ENCODE measurements around the gene LHFPL2. TPM values are rescaled to one million over a fixed set of nuclear protein-coding genes. Genes with fewer than 3 reads are reported as not detected.

The LHFPL2 gene
- total and polyA plus RNA-seq, 2 experiments from 2014 or later: 10.6 to 50.8 TPM

- Histone ChIP-seq H3K79me2 (replicated peaks; ENCODE audit: insufficient read depth) (peaks cover 88% of the 10 kb centered on the region), H3K4me1 (ENCODE audit: insufficient read depth) (peaks cover 21% of the 10 kb centered on the region; the same call in 1 of the 2 replicates), H2AFZ (no peak overlapping the region), H4K20me1 (replicated peaks; ENCODE audit: insufficient read depth) (peaks cover 24% of the 10 kb centered on the region), H3F3A (replicated peaks; ENCODE audit: low read depth) (no peaks in the 10 kb centered on the region), H3K4me3 (no peak overlapping the region), H3K9me2 (ENCODE audit: insufficient read depth) (no peaks in the 10 kb centered on the region), H3K4me2 (0 out of 2 replicates have a peak overlapping the region, but pooled peaks have one; percentile 31), H3K36me3 (ENCODE audit: insufficient read depth) (no peaks in the 10 kb centered on the region), H3K27ac (ENCODE audit: low read depth) (0 out of 2 replicates have a peak overlapping the region, but pooled peaks have one; percentile 9), H3K27me3 (ENCODE audit: insufficient read depth) (no peaks in the 10 kb centered on the region)
- Mint-ChIP-seq H3K9me3 (no peaks in the 10 kb centered on the region), H3K4me3 (no peak overlapping the region), H3K36me3 (ENCODE audit: low read depth) (peaks cover 26% of the 10 kb centered on the region; the same call in 2 of the 3 replicates), H3K4me1 (peaks cover 30% of the 10 kb centered on the region), H3K27ac (peak overlapping the region; percentile 80), H3K27me3 (ENCODE audit: insufficient read depth, low read depth, poor library complexity) (peaks cover 3% of the 10 kb centered on the region)
- DNase-seq (ENCODE audit: low spot score): no peak
- TF ChIP-seq CREB1 (CRISPR knock-in tag; IDR thresholded peaks at IDR 0.05; ENCODE audit: low read depth) (no peak), ZNF114 (CRISPR knock-in tag; IDR thresholded peaks at IDR 0.05) (no peak), ZNF462 (CRISPR knock-in tag; IDR thresholded peaks at IDR 0.05) (no peak), EZH2 (IDR thresholded peaks at IDR 0.05; ENCODE audit: low read depth, unreplicated experiment) (no peak)
- ATAC-seq: no peak
These were observed 37.9 kb downstream of the LHFPL2 start for GRCh38 chr5:78610636-78611035.

GRCh38 chr5:78610163-78610583 lies 38.4 kb downstream of the LHFPL2 start:
- peaks cover 21% of the 10 kb centered on the region; the same call in 1 of the 2 replicates for H3K4me1 ChIP-seq (ENCODE audit: insufficient read depth)
- H2AFZ ChIP-seq: no peak overlapping the region
- Mint-ChIP-seq H3K27ac (peak overlapping the region; percentile 59), H3K27me3 (ENCODE audit: insufficient read depth, low read depth, poor library complexity) (peaks cover 3% of the 10 kb centered on the region), H3K36me3 (ENCODE audit: low read depth) (peaks cover 25% of the 10 kb centered on the region; the same call in 2 of the 3 replicates), H3K9me3 (no peaks in the 10 kb centered on the region), H3K4me3 (no peak overlapping the region), H3K4me1 (peaks cover 30% of the 10 kb centered on the region)
- no peaks in the 10 kb centered on the region for H3K9me2 ChIP-seq (ENCODE audit: insufficient read depth)
- no peaks in the 10 kb centered on the region for H3F3A ChIP-seq (replicated peaks; ENCODE audit: low read depth)
- ATAC-seq (no peak), DNase-seq (ENCODE audit: low spot score) (no peak)
- H4K20me1 ChIP-seq (replicated peaks; ENCODE audit: insufficient read depth): peaks cover 24% of the 10 kb centered on the region
- no peak overlapping the region for H3K27ac ChIP-seq (ENCODE audit: low read depth)
- H3K36me3 ChIP-seq (ENCODE audit: insufficient read depth): no peaks in the 10 kb centered on the region
- H3K4me2 ChIP-seq: no peak overlapping the region
- no peaks in the 10 kb centered on the region for H3K27me3 ChIP-seq (ENCODE audit: insufficient read depth)
- peaks cover 87% of the 10 kb centered on the region for H3K79me2 ChIP-seq (replicated peaks; ENCODE audit: insufficient read depth)
- H3K4me3 ChIP-seq: no peak overlapping the region
- no peak for TF ChIP-seq STAT1 (IDR thresholded peaks at IDR 0.05; ENCODE audit: unreplicated experiment)
- TF ChIP-seq ZNF114 (CRISPR knock-in tag; IDR thresholded peaks at IDR 0.05): no peak
- no peak for TF ChIP-seq ZNF331 (CRISPR knock-in tag; IDR thresholded peaks at IDR 0.05; ENCODE audit: low read depth)
- no peak for TF ChIP-seq REST (IDR thresholded peaks at IDR 0.05; ENCODE audit: unreplicated experiment)
- no peak for TF ChIP-seq CREB1 (CRISPR knock-in tag; IDR thresholded peaks at IDR 0.05; ENCODE audit: low read depth)
- no peak for TF ChIP-seq EZH2 (IDR thresholded peaks at IDR 0.05; ENCODE audit: low read depth, unreplicated experiment)
- TF ChIP-seq EZH2phosphoT487 (IDR thresholded peaks at IDR 0.05; ENCODE audit: unreplicated experiment): no peak
- no peak for TF ChIP-seq CTCF (conservative IDR thresholded peaks at IDR 0.05; ENCODE audit: low read depth in 2 of 2)
- no peak for TF ChIP-seq POLR2AphosphoS5 (IDR thresholded peaks at IDR 0.05; ENCODE audit: low read depth)
